PFSK-1 (cell line): ENCODE data around the gene TMEM255B.

Experiments
- POLR2AphosphoS5 ChIP-seq: IDR thresholded peaks from 2 replicates; pipeline ENCODE4 v1.6.1; 2012; ENCODE audit warnings: low read depth, mild to moderate bottlenecking, control low read depth, low read length, moderate library complexity
- SIN3A ChIP-seq: IDR thresholded peaks from 2 replicates; pipeline ENCODE4 v1.6.1; 2012; ENCODE audit warnings: mild to moderate bottlenecking, low read length, moderate library complexity, borderline replicate concordance; ENCODE audit not compliant: insufficient read depth
- TAF1 ChIP-seq: IDR thresholded peaks from 2 replicates; pipeline ENCODE4 v1.6.1; 2012; ENCODE audit warnings: low read length, control low read depth, borderline replicate concordance; ENCODE audit not compliant: insufficient read depth
- TF ChIP-seq, protein P1 (sequence below), 2 experiments: IDR thresholded peaks; 2 replicates each; pipeline versions ENCODE4 v1.6.1 to v1.8.0; 2011 to 2012; ENCODE audit warnings: low read depth in 2 of 2, low read length in 2 of 2, control low read depth in 1 of 2, inconsistent platforms in 1 of 2, mild to moderate bottlenecking in 1 of 2, moderate library complexity in 1 of 2; ENCODE audit not compliant: insufficient read depth in 1 of 2

DNA sequence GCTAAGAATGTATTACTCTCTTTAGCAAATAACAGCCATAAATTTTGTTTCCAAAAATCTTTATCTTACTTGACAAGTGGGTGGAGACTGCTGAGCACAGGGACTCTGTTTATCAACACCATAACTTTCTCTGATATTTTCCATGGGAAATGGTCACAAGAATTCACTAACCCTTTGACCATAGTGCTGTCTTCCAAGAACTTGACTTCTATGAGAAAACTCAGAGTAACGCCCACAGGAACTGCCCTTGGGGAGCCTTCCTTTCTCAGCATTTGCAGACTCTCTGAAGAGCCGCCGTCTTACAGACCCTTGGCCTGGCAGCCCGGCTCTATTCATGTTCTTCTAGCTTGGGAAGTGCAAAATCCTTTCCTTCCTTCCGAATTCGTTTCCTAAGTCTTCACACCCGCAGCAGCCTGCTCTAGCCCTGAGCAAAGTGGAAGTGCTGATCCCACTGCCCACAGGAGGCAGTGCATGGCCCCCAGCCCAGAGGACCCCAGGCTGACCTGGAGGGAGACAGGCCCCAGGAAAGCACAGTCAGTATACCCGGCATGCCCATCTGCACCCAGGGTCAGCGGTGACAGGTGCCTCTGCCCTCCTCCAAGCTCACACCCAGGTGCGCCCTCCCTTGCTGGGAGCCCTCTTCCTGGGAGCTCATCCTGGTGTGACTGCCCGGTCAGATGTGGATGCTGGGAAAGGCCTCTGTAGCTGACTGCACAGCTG, 94.7 kb downstream of the TMEM255B start:
- TF ChIP-seq, protein P1, sequence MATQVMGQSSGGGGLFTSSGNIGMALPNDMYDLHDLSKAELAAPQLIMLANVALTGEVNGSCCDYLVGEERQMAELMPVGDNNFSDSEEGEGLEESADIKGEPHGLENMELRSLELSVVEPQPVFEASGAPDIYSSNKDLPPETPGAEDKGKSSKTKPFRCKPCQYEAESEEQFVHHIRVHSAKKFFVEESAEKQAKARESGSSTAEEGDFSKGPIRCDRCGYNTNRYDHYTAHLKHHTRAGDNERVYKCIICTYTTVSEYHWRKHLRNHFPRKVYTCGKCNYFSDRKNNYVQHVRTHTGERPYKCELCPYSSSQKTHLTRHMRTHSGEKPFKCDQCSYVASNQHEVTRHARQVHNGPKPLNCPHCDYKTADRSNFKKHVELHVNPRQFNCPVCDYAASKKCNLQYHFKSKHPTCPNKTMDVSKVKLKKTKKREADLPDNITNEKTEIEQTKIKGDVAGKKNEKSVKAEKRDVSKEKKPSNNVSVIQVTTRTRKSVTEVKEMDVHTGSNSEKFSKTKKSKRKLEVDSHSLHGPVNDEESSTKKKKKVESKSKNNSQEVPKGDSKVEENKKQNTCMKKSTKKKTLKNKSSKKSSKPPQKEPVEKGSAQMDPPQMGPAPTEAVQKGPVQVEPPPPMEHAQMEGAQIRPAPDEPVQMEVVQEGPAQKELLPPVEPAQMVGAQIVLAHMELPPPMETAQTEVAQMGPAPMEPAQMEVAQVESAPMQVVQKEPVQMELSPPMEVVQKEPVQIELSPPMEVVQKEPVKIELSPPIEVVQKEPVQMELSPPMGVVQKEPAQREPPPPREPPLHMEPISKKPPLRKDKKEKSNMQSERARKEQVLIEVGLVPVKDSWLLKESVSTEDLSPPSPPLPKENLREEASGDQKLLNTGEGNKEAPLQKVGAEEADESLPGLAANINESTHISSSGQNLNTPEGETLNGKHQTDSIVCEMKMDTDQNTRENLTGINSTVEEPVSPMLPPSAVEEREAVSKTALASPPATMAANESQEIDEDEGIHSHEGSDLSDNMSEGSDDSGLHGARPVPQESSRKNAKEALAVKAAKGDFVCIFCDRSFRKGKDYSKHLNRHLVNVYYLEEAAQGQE (IDR thresholded peaks at IDR 0.05; ENCODE audit: insufficient read depth in 1 of 2, low read depth in 2 of 2, low read length in 2 of 2), result no peak
- TF ChIP-seq SIN3A, result no peak
- no peak for TF ChIP-seq POLR2AphosphoS5
- no peak for TF ChIP-seq TAF1
